Measurements from ENCODE around the gene DHX32.
"Not testable (repeated sequence)": the region's sequence is repeated elsewhere in the genome, so short reads cannot be mapped to it uniquely, and the experiment has no call there.

DHX32 gene

GRCh38 chr10:125896088-125896934 is 15.2 kb upstream of the DHX32 start, which contains the start of gene FANK1:
TSS of gene FANK1 (plus strand) at chr10:125896564. CDS start at chr10:125896643, 79 bp downstream.
- peak; percentile 29 to 88 (median 71) for DNase-seq

- peak in 50 of 56 donors; percentile 10 to 75 (median 40) for DNase-seq
Observed at GRCh38 chr10:125895130-125896087, 14.3 kb upstream of the DHX32 start.

- not testable (repeated sequence) for DNase-seq
Observed at GRCh38 chr10:125894176-125894575, 13.1 kb upstream of the DHX32 start.

GRCh38 chr10:125892402-125892801 is 11.3 kb upstream of the DHX32 start:
- DNase-seq = not testable (repeated sequence)

- DNase-seq = not testable (repeated sequence)
Observed at GRCh38 chr10:125889441-125889840, 8.3 kb upstream of the DHX32 start.

- no peak for DNase-seq
Observed at GRCh38 chr10:125886914-125887512, 5.9 kb upstream of the DHX32 start.

GRCh38 chr10:125883211-125883610 is 2.1 kb upstream of the DHX32 start:
- no peak for DNase-seq

- DNase-seq = no peak
Observed at GRCh38 chr10:125882596-125882995, 1.5 kb upstream of the DHX32 start.

GRCh38 chr10:125880719-125881118 is 373 bp downstream of the DHX32 start:
- no peak for DNase-seq

GRCh38 chr10:125878957-125879835 is 1.9 kb downstream of the DHX32 start:
- DNase-seq = no peak

- DNase-seq = no peak
Observed at GRCh38 chr10:125871338-125871737, 9.8 kb downstream of the DHX32 start.

GRCh38 chr10:125868372-125868975 is 12.6 kb downstream of the DHX32 start:
- DNase-seq = peak in 1 of 56 donors; percentile 12

GRCh38 chr10:125866421-125867029 is 14.6 kb downstream of the DHX32 start:
- DNase-seq = no peak

- DNase-seq = no peak
Observed at GRCh38 chr10:125865120-125865519, 16.0 kb downstream of the DHX32 start.

- no peak for DNase-seq
Observed at GRCh38 chr10:125859128-125859817, 21.8 kb downstream of the DHX32 start.

- no peak for DNase-seq
Observed at GRCh38 chr10:125857185-125857760, 23.8 kb downstream of the DHX32 start.

GRCh38 chr10:125852487-125852886 is 28.6 kb downstream of the DHX32 start:
- DNase-seq = peak in 1 of 56 donors; percentile 14

All from nucleus accumbens (tissue), 56 donors.